Measurements from ENCODE around the gene ZDBF2. TPM values are rescaled to one million over a fixed set of nuclear protein-coding genes. Genes with fewer than 3 reads are reported as not detected.
A peak's percentile ranks its signal among the peaks of the same experiment; 100 is the strongest.
"Not testable (repeated sequence)": the region's sequence is repeated elsewhere in the genome, so short reads cannot be mapped to it uniquely, and the experiment has no call there.

ZDBF2 gene
- 8.3 TPM for total RNA-seq
- long read RNA-seq, partial matches to known transcripts = 1 of 8 reads
- long read RNA-seq, other reads (novel, unspliced or antisense) = 7 of 8 reads

GRCh38 chr2:206274434-206275311 lies at the start of gene ZDBF2:
ZDBF2 (plus strand) TSS chr2:206274663; CDS start chr2:206281850, 7,187 bp downstream.
- H3K27ac ChIP-seq (replicated peaks) = peak within 1 kb of the TSS; percentile 74
- peaks cover 100% of the 10 kb centered on the region for H3K27me3 ChIP-seq (ENCODE audit: low read depth)
- peak; percentile 39 for DNase-seq
- peaks cover 23% of the 10 kb centered on the region for H3K4me1 ChIP-seq
- peak within 1 kb of the TSS; percentile 77 for H3K4me3 ChIP-seq
- no peaks in the 10 kb centered on the region for H3K36me3 ChIP-seq
- intact Hi-C loops (cut with micrococcal nuclease) = no loop called here
- no peak for TF ChIP-seq CTCF (IDR thresholded peaks at IDR 0.05; ENCODE audit: borderline replicate concordance)
- no peaks in the 10 kb centered on the region for H3K9me3 ChIP-seq (replicated peaks)

- H3K9me3 ChIP-seq (replicated peaks) = peaks cover 19% of the 10 kb centered on the region
- no peaks in the 10 kb centered on the region for H3K4me1 ChIP-seq
- H3K4me3 ChIP-seq = no peak overlapping the region
- H3K36me3 ChIP-seq = no peaks in the 10 kb centered on the region
- H3K27me3 ChIP-seq (ENCODE audit: low read depth) = peaks cover 29% of the 10 kb centered on the region
- no peak for DNase-seq
- intact Hi-C loops (cut with micrococcal nuclease) = no loop called here
- no peak overlapping the region for H3K27ac ChIP-seq (replicated peaks)
- TF ChIP-seq CTCF (IDR thresholded peaks at IDR 0.05; ENCODE audit: borderline replicate concordance) = no peak
Observed at GRCh38 chr2:206225435-206226232, 48.8 kb upstream of the ZDBF2 start.

- H3K27me3 ChIP-seq (ENCODE audit: low read depth); H3K36me3 ChIP-seq; DNase-seq; H3K27ac ChIP-seq (replicated peaks); H3K4me3 ChIP-seq; H3K4me1 ChIP-seq; intact Hi-C loops (cut with micrococcal nuclease); H3K9me3 ChIP-seq (replicated peaks): not testable (repeated sequence)
Observed at GRCh38 chr2:206228636-206229035, 45.8 kb upstream of the ZDBF2 start.

- TF ChIP-seq CTCF (IDR thresholded peaks at IDR 0.05; ENCODE audit: borderline replicate concordance) = no peak
- Histone ChIP-seq H3K27ac (replicated peaks) (no peak overlapping the region), H3K27me3 (ENCODE audit: low read depth) (peaks cover 6% of the 10 kb centered on the region), H3K36me3 (no peaks in the 10 kb centered on the region), H3K4me3 (no peak overlapping the region), H3K4me1 (no peaks in the 10 kb centered on the region), H3K9me3 (replicated peaks) (peaks cover 9% of the 10 kb centered on the region)
- intact Hi-C loops (cut with micrococcal nuclease) = no loop called here
- no peak for DNase-seq
Observed at GRCh38 chr2:206229642-206230041, 44.8 kb upstream of the ZDBF2 start.

GRCh38 chr2:206230060-206230762 lies 44.3 kb upstream of the ZDBF2 start:
- peaks cover 10% of the 10 kb centered on the region for H3K27me3 ChIP-seq (ENCODE audit: low read depth)

More at GRCh38 chr2:206230060-206230762, 44.3 kb upstream of the ZDBF2 start:
- Histone ChIP-seq H3K36me3 (no peaks in the 10 kb centered on the region), H3K4me1 (no peaks in the 10 kb centered on the region), H3K27ac (replicated peaks) (no peak overlapping the region), H3K9me3 (replicated peaks) (peaks cover 9% of the 10 kb centered on the region), H3K4me3 (no peak overlapping the region)
- intact Hi-C loops (cut with micrococcal nuclease) = no loop called here
- no peak for TF ChIP-seq CTCF (IDR thresholded peaks at IDR 0.05; ENCODE audit: borderline replicate concordance)
- no peak for DNase-seq
